ENCODE data around the gene FLVCR1.
"Not testable (repeated sequence)": the region's sequence is repeated elsewhere in the genome, so short reads cannot be mapped to it uniquely, and the experiment has no call there.

Gene FLVCR1

GRCh38 chr1:212860713-212861581 lies 2.9 kb downstream of the FLVCR1 start:
- peak; percentile 85 for DNase-seq

- no peak for DNase-seq
Observed at GRCh38 chr1:212862111-212862690, 4.1 kb downstream of the FLVCR1 start.

GRCh38 chr1:212863345-212863744 lies 5.3 kb downstream of the FLVCR1 start:
- DNase-seq, result not testable (repeated sequence)

GRCh38 chr1:212864201-212864600 lies 6.1 kb downstream of the FLVCR1 start:
- no peak for DNase-seq

GRCh38 chr1:212867192-212867591 lies 9.1 kb downstream of the FLVCR1 start:
- DNase-seq, result no peak

GRCh38 chr1:212871976-212872375 lies 13.9 kb downstream of the FLVCR1 start:
- no peak for DNase-seq

GRCh38 chr1:212873518-212873917 lies 15.4 kb downstream of the FLVCR1 start:
- DNase-seq, result no peak

GRCh38 chr1:212878418-212878817 lies 20.3 kb downstream of the FLVCR1 start:
- no peak for DNase-seq

- DNase-seq, result no peak
Observed at GRCh38 chr1:212879947-212880690, 22.0 kb downstream of the FLVCR1 start.

GRCh38 chr1:212884592-212884991 lies 26.5 kb downstream of the FLVCR1 start:
- no peak for DNase-seq

- no peak for DNase-seq
Observed at GRCh38 chr1:212892108-212892507, 34.0 kb downstream of the FLVCR1 start.

- no peak for DNase-seq
Observed at GRCh38 chr1:212899845-212900244, 41.8 kb downstream of the FLVCR1 start.

GRCh38 chr1:212901290-212901689 lies 43.2 kb downstream of the FLVCR1 start:
- DNase-seq, result no peak

- DNase-seq, result no peak
Observed at GRCh38 chr1:212902054-212902453, 44.0 kb downstream of the FLVCR1 start.

GRCh38 chr1:212903664-212904063 lies 45.6 kb downstream of the FLVCR1 start:
- DNase-seq, result no peak

GRCh38 chr1:212908071-212908470 lies 50.0 kb downstream of the FLVCR1 start:
- not testable (repeated sequence) for DNase-seq

- DNase-seq, result no peak
Observed at GRCh38 chr1:212908971-212909370, 50.9 kb downstream of the FLVCR1 start.

GRCh38 chr1:212909652-212910063 lies 51.6 kb downstream of the FLVCR1 start:
- DNase-seq, result no peak

GRCh38 chr1:212910213-212910612 lies 52.1 kb downstream of the FLVCR1 start:
- not testable (repeated sequence) for DNase-seq

- not testable (repeated sequence) for DNase-seq
Observed at GRCh38 chr1:212913638-212914037, 55.6 kb downstream of the FLVCR1 start.

GRCh38 chr1:212914110-212914509 lies 56.0 kb downstream of the FLVCR1 start:
- not testable (repeated sequence) for DNase-seq

GRCh38 chr1:212914789-212915188 lies 56.7 kb downstream of the FLVCR1 start:
- DNase-seq, result no peak

- DNase-seq, result no peak
Observed at GRCh38 chr1:212915245-212916091, 57.4 kb downstream of the FLVCR1 start.
